Measurements from ENCODE around the gene ADISSP.

Gene ADISSP

GRCh38 chr20:3711484-3711941 is 56.0 kb downstream of the ADISSP start:
- DNase-seq, result no peak

GRCh38 chr20:3710703-3711483 is 56.7 kb downstream of the ADISSP start:
- peak; percentile 52 for DNase-seq

GRCh38 chr20:3710011-3710466 is 57.5 kb downstream of the ADISSP start:
- DNase-seq, result no peak

GRCh38 chr20:3707508-3707899 is 60.0 kb downstream of the ADISSP start:
- no peak for DNase-seq

- no peak for DNase-seq
Observed at GRCh38 chr20:3706774-3707507, 60.6 kb downstream of the ADISSP start.

- no peak for DNase-seq
Observed at GRCh38 chr20:3705970-3706739, 61.4 kb downstream of the ADISSP start.

GRCh38 chr20:3705491-3705969 is 62.0 kb downstream of the ADISSP start:
- DNase-seq, result no peak

- no peak for DNase-seq
Observed at GRCh38 chr20:3704087-3704486, 63.5 kb downstream of the ADISSP start.
